DND-41 (cell line): Measurements from ENCODE around the gene STX1A.
"Not testable (repeated sequence)": the region's sequence is repeated elsewhere in the genome, so short reads cannot be mapped to it uniquely, and the experiment has no call there.

Experiments used
- ATAC-seq: fragments of 200-7000 bp; cut with Tn5 transposase; 3 replicates; pipeline ENCODE4 v1.9.1; 2021; ENCODE audit warnings: low read depth; ENCODE audit not compliant: insufficient read depth
- DNase-seq: peaks from one replicate; pipeline ENCODE4 v3.0.0-alpha.2; 2020
- H2AFZ ChIP-seq: 2 replicates; pipeline ENCODE4 v1.6.0; 2012; ENCODE audit warnings: low read depth, low read length
- H3K27ac ChIP-seq: 2 replicates; pipeline ENCODE4 v1.5.1; 2012; ENCODE audit warnings: low read length, inconsistent platforms
- H3K27me3 ChIP-seq: fragments of 200-600 bp; sonication (generic); 2 replicates; pipeline ENCODE4 v1.6.0; 2012; ENCODE audit warnings: low read length, mild to moderate bottlenecking, inconsistent platforms; ENCODE audit not compliant: insufficient read depth, poor library complexity
- H3K36me3 ChIP-seq: 2 replicates; pipeline ENCODE4 v1.5.1; 2012; ENCODE audit warnings: low read length, inconsistent platforms; ENCODE audit not compliant: insufficient read depth
- H3K4me1 ChIP-seq: 2 replicates; pipeline ENCODE4 v1.5.1; 2012; ENCODE audit warnings: mild to moderate bottlenecking, low read length; ENCODE audit not compliant: insufficient read depth
- H3K4me2 ChIP-seq: 2 replicates; pipeline ENCODE4 v1.6.0; 2012; ENCODE audit warnings: mild to moderate bottlenecking, moderate library complexity, low read length, inconsistent platforms; ENCODE audit not compliant: insufficient read depth
- H3K4me3 ChIP-seq, 2 experiments: fragments of 200-600 bp in 1 of 2; shearing (Covaris generic) in 1 of 2; 2 replicates each; pipeline ENCODE4 v1.5.1; 2012 to 2016; ENCODE audit warnings: inconsistent platforms in 2 of 2, low read length in 2 of 2, mild to moderate bottlenecking in 2 of 2, low read depth in 1 of 2, moderate library complexity in 1 of 2
- H3K79me2 ChIP-seq: 2 replicates; pipeline ENCODE4 v1.6.0; 2012; ENCODE audit warnings: low read length, inconsistent platforms; ENCODE audit not compliant: insufficient read depth
- H3K9ac ChIP-seq: 2 replicates; pipeline ENCODE4 v1.6.0; 2012; ENCODE audit warnings: low read depth, mild to moderate bottlenecking, inconsistent platforms, low read length, moderate library complexity
- H3K9me3 ChIP-seq: 2 replicates; pipeline ENCODE4 v1.5.1; 2012; ENCODE audit warnings: low read length, moderate library complexity, mild to moderate bottlenecking, inconsistent platforms; ENCODE audit not compliant: insufficient read depth, severe bottlenecking
- H4K20me1 ChIP-seq: 2 replicates; pipeline ENCODE4 v1.6.0; 2012; ENCODE audit warnings: low read length; ENCODE audit not compliant: insufficient read depth
- CTCF ChIP-seq: IDR thresholded peaks from 2 replicates; pipeline ENCODE4 v1.5.1; 2012; ENCODE audit warnings: borderline replicate concordance, low read length, moderate library complexity, mild to moderate bottlenecking; ENCODE audit not compliant: poor library complexity, severe bottlenecking; ENCODE audit errors: extremely low read depth
- EZH2 ChIP-seq: IDR thresholded peaks from 3 replicates; pipeline ENCODE4 v1.6.1; 2012; ENCODE audit warnings: borderline replicate concordance, low read depth, mild to moderate bottlenecking, moderate library complexity, low read length, inconsistent platforms; ENCODE audit not compliant: severe bottlenecking

The STX1A gene

GRCh38 chr7:73668103-73668885, 51.2 kb downstream of the STX1A start:
- DNase-seq: no peak
- H3K4me2 ChIP-seq: peak overlapping the region; percentile 76
- H3K9me3 ChIP-seq: no peaks in the 10 kb centered on the region
- H4K20me1 ChIP-seq: no peaks in the 10 kb centered on the region
- peak overlapping the region; percentile 59 for H3K9ac ChIP-seq
- H3K27ac ChIP-seq: no peak overlapping the region
- H2AFZ ChIP-seq: peak overlapping the region; percentile 56; the same call in 1 of the 2 replicates
- no peaks in the 10 kb centered on the region for H3K79me2 ChIP-seq
- TF ChIP-seq CTCF (no peak), EZH2 (no peak)
- peaks cover 6% of the 10 kb centered on the region for H3K27me3 ChIP-seq
- H3K4me3 ChIP-seq: peak overlapping the region; percentile 2 to 56; a peak in 3 of 4 replicates
- H3K4me1 ChIP-seq: peaks cover 11% of the 10 kb centered on the region
- ATAC-seq: no peak
- no peaks in the 10 kb centered on the region for H3K36me3 ChIP-seq

- Histone ChIP-seq H3K4me3 (peak within 1 kb of the TSS; percentile 2 to 56; a peak in 3 of 4 replicates), H3K27ac (no peak within 1 kb of the TSS), H3K27me3 (peaks cover 6% of the 10 kb centered on the region), H3K9ac (peak within 1 kb of the TSS; percentile 59), H3K9me3 (peaks cover 3% of the 10 kb centered on the region), H2AFZ (peak within 1 kb of the TSS; percentile 77), H3K4me2 (peak within 1 kb of the TSS; percentile 76), H4K20me1 (no peaks in the 10 kb centered on the region), H3K79me2 (no peaks in the 10 kb centered on the region), H3K4me1 (peaks cover 11% of the 10 kb centered on the region), H3K36me3 (no peaks in the 10 kb centered on the region)
- ATAC-seq (peak; percentile 92), DNase-seq (peak; percentile 86)
- TF ChIP-seq EZH2 (no peak), CTCF (peak; percentile 82)
These were observed 51.9 kb downstream of the STX1A start, which contains the start of gene VPS37D for GRCh38 chr7:73667344-73668102. Gene VPS37D, plus strand, starts transcription at chr7:73667831. Its CDS starts 128 bp downstream, at chr7:73667959.

DNA sequence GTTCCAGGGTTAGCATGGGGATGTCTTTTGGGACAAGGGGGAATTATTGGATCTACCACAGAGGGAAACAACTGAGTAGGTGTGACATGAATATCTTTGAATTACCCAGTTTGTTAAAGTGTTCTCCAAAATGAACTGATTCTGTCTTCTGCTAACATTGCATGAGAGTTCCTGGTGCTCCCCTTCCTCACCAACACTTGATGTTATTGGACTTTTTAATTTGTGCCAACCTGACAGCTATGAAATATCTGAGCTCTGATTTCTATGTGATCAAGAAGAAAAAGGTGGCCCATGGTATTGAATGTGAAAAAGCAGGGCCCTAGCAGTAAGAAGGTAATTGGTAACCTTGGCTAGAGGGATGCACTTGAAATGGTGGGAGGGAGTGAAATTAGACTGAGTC, 56.4 kb downstream of the STX1A start:
- no peak overlapping the region for H3K9ac ChIP-seq
- no peaks in the 10 kb centered on the region for H3K79me2 ChIP-seq
- H3K27me3 ChIP-seq: no peaks in the 10 kb centered on the region
- H3K4me3 ChIP-seq: no peak overlapping the region
- peaks cover 3% of the 10 kb centered on the region for H3K9me3 ChIP-seq
- TF ChIP-seq EZH2 (no peak), CTCF (no peak)
- H3K36me3 ChIP-seq: no peaks in the 10 kb centered on the region
- H3K4me1 ChIP-seq: peaks cover 4% of the 10 kb centered on the region
- ATAC-seq: no peak
- H2AFZ ChIP-seq: no peak overlapping the region
- no peak overlapping the region for H3K27ac ChIP-seq
- no peak overlapping the region for H3K4me2 ChIP-seq
- no peaks in the 10 kb centered on the region for H4K20me1 ChIP-seq
- no peak for DNase-seq

- H3K4me3 ChIP-seq, H3K9me3 ChIP-seq, H2AFZ ChIP-seq, H3K4me1 ChIP-seq, H4K20me1 ChIP-seq, H3K79me2 ChIP-seq, H3K27me3 ChIP-seq, H3K9ac ChIP-seq, DNase-seq, H3K36me3 ChIP-seq, ATAC-seq, H3K4me2 ChIP-seq, H3K27ac ChIP-seq: not testable (repeated sequence)
These were observed 58.9 kb downstream of the STX1A start for GRCh38 chr7:73660594-73660993.
